ENCODE data around the gene PARVA.

Gene PARVA

GRCh38 chr11:12529793-12530192 lies 152.4 kb downstream of the PARVA start:
- H3K9ac ChIP-seq (ENCODE audit: low read length in 5 of 5): peak overlapping the region in 1 of 5 donors; percentile 13
- H3K27ac ChIP-seq (ENCODE audit: low read depth, low read length): peak overlapping the region; percentile 70
- H3K36me3 ChIP-seq (ENCODE audit: control insufficient read depth in 5 of 5, insufficient read depth in 5 of 5, low read length in 5 of 5): peaks cover 0 to 37% (median 32%) of the 10 kb centered on the region in 5 donors
- no peaks in the 10 kb centered on the region for H3K27me3 ChIP-seq (ENCODE audit: control insufficient read depth in 5 of 5, insufficient read depth in 4 of 5, low read length in 5 of 5)
- no peaks in the 10 kb centered on the region for H3K9me3 ChIP-seq (ENCODE audit: control insufficient read depth in 5 of 5, low read length in 5 of 5)
- no peak overlapping the region for H3K4me3 ChIP-seq (ENCODE audit: low read depth in 1 of 5, low read length in 5 of 5)
- peaks cover 2 to 32% (median 17%) of the 10 kb centered on the region in 5 donors for H3K4me1 ChIP-seq (ENCODE audit: control insufficient read depth in 5 of 5, insufficient read depth in 5 of 5, low read length in 5 of 5)

DNA sequence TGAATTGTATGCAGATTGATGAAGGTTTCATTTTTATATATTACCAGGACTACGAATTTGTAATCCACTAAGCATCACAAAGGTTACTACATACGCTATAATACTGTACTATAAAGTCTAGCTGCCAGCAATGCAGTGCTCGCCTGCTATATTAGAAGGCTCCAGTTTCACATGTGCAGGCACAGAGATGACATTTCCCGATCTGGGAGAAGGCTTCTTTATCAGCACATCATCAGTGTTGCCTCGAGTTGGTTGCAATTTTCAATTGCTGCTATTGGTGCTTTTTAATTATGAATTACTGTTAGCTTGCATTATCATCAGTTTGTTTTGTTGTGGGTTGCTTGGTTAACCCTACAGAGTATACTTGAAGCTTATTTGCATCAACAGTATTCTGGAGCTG lies 153.6 kb downstream of the PARVA start:
- Histone ChIP-seq H3K4me1 (ENCODE audit: control insufficient read depth in 5 of 5, insufficient read depth in 5 of 5, low read length in 5 of 5) (peaks cover 2 to 24% (median 14%) of the 10 kb centered on the region in 5 donors), H3K36me3 (ENCODE audit: control insufficient read depth in 5 of 5, insufficient read depth in 5 of 5, low read length in 5 of 5) (peaks cover 0 to 37% (median 32%) of the 10 kb centered on the region in 5 donors), H3K9me3 (ENCODE audit: control insufficient read depth in 5 of 5, low read length in 5 of 5) (no peaks in the 10 kb centered on the region)

GRCh38 chr11:12531681-12532080 lies 154.3 kb downstream of the PARVA start:
- Histone ChIP-seq H3K9me3 (ENCODE audit: control insufficient read depth in 5 of 5, low read length in 5 of 5) (no peaks in the 10 kb centered on the region), H3K27me3 (ENCODE audit: control insufficient read depth in 5 of 5, insufficient read depth in 4 of 5, low read length in 5 of 5) (no peaks in the 10 kb centered on the region), H3K36me3 (ENCODE audit: control insufficient read depth in 5 of 5, insufficient read depth in 5 of 5, low read length in 5 of 5) (peaks cover 0 to 37% (median 32%) of the 10 kb centered on the region in 5 donors), H3K4me3 (ENCODE audit: low read depth in 1 of 5, low read length in 5 of 5) (no peak overlapping the region), H3K4me1 (ENCODE audit: control insufficient read depth in 5 of 5, insufficient read depth in 5 of 5, low read length in 5 of 5) (peaks cover 2 to 22% (median 12%) of the 10 kb centered on the region in 5 donors), H3K27ac (ENCODE audit: low read depth, low read length) (no peak overlapping the region), H3K9ac (ENCODE audit: low read length in 5 of 5) (no peak overlapping the region)

More for the DNA sequence above, 153.6 kb downstream of the PARVA start:
- H3K9ac ChIP-seq (ENCODE audit: low read length in 5 of 5): no peak overlapping the region
- H3K27ac ChIP-seq (ENCODE audit: low read depth, low read length): no peak overlapping the region
- H3K27me3 ChIP-seq (ENCODE audit: control insufficient read depth in 5 of 5, insufficient read depth in 4 of 5, low read length in 5 of 5): no peaks in the 10 kb centered on the region
- H3K4me3 ChIP-seq (ENCODE audit: low read depth in 1 of 5, low read length in 5 of 5): no peak overlapping the region

DNA sequence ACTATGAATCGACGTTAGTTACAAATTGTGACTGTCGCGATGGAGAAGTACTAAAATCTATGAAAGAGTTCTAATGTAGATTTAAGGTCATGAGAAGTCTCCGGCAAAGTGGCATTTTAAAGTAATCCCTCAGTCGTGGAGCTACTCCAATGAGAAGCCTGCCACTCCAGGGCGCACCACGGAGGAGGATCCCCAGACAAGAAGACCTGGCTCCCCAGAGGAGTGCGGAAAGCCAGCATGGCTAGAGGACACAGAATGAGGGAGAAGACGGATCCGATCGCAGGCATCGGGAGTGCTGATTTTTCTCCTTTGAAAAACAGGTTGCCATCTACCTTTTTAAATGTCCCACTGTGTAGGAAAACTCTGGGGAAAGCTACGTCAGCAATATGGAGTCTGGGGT lies 155.2 kb downstream of the PARVA start:
- peaks cover 0 to 18% (median 7%) of the 10 kb centered on the region in 5 donors for H3K4me1 ChIP-seq (ENCODE audit: control insufficient read depth in 5 of 5, insufficient read depth in 5 of 5, low read length in 5 of 5)
- no peaks in the 10 kb centered on the region for H3K9me3 ChIP-seq (ENCODE audit: control insufficient read depth in 5 of 5, low read length in 5 of 5)
- no peak overlapping the region for H3K9ac ChIP-seq (ENCODE audit: low read length in 5 of 5)
- no peak overlapping the region for H3K4me3 ChIP-seq (ENCODE audit: low read depth in 1 of 5, low read length in 5 of 5)
- H3K27me3 ChIP-seq (ENCODE audit: control insufficient read depth in 5 of 5, insufficient read depth in 4 of 5, low read length in 5 of 5): no peaks in the 10 kb centered on the region
- peaks cover 0 to 32% (median 25%) of the 10 kb centered on the region in 5 donors for H3K36me3 ChIP-seq (ENCODE audit: control insufficient read depth in 5 of 5, insufficient read depth in 5 of 5, low read length in 5 of 5)
- no peak overlapping the region for H3K27ac ChIP-seq (ENCODE audit: low read depth, low read length)

DNA sequence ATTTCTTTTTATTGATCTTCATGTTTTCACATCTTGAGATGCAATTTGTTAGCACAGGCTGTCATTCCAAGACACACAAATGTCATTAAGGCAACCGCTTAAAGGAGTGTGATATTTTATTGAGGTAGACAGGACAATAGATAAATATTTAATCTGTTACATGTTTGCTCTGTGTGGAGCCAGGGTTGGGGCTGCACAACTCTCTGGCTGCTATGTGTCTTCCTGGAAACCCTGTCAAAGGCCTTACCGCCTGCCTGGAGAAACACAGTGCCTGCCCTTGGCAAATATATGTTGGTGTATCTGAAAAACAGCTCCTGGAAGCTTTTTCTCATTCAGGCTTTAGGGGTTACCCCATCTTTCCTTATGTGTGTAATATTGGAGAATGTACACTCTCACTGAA lies 157.2 kb downstream of the PARVA start:
- H3K27me3 ChIP-seq (ENCODE audit: control insufficient read depth in 5 of 5, insufficient read depth in 4 of 5, low read length in 5 of 5): no peaks in the 10 kb centered on the region
- no peak overlapping the region for H3K9ac ChIP-seq (ENCODE audit: low read length in 5 of 5)
- no peak overlapping the region for H3K4me3 ChIP-seq (ENCODE audit: low read depth in 1 of 5, low read length in 5 of 5)
- peaks cover 2 to 26% (median 18%) of the 10 kb centered on the region in 5 donors for H3K4me1 ChIP-seq (ENCODE audit: control insufficient read depth in 5 of 5, insufficient read depth in 5 of 5, low read length in 5 of 5)
- no peak overlapping the region for H3K27ac ChIP-seq (ENCODE audit: low read depth, low read length)
- peaks cover 0 to 12% (median 7%) of the 10 kb centered on the region in 5 donors for H3K36me3 ChIP-seq (ENCODE audit: control insufficient read depth in 5 of 5, insufficient read depth in 5 of 5, low read length in 5 of 5)
- no peaks in the 10 kb centered on the region for H3K9me3 ChIP-seq (ENCODE audit: control insufficient read depth in 5 of 5, low read length in 5 of 5)

GRCh38 chr11:12535321-12535720 lies 157.9 kb downstream of the PARVA start:
- no peak overlapping the region for H3K9ac ChIP-seq (ENCODE audit: low read length in 5 of 5)
- no peaks in the 10 kb centered on the region for H3K27me3 ChIP-seq (ENCODE audit: control insufficient read depth in 5 of 5, insufficient read depth in 4 of 5, low read length in 5 of 5)
- no peak overlapping the region for H3K27ac ChIP-seq (ENCODE audit: low read depth, low read length)
- H3K9me3 ChIP-seq (ENCODE audit: control insufficient read depth in 5 of 5, low read length in 5 of 5): no peaks in the 10 kb centered on the region
- no peak overlapping the region for H3K4me3 ChIP-seq (ENCODE audit: low read depth in 1 of 5, low read length in 5 of 5)
- peaks cover 0 to 12% (median 7%) of the 10 kb centered on the region in 5 donors for H3K36me3 ChIP-seq (ENCODE audit: control insufficient read depth in 5 of 5, insufficient read depth in 5 of 5, low read length in 5 of 5)
- peaks cover 2 to 30% (median 26%) of the 10 kb centered on the region in 5 donors for H3K4me1 ChIP-seq (ENCODE audit: control insufficient read depth in 5 of 5, insufficient read depth in 5 of 5, low read length in 5 of 5)

- Histone ChIP-seq H3K4me1 (ENCODE audit: control insufficient read depth in 5 of 5, insufficient read depth in 5 of 5, low read length in 5 of 5) (peaks cover 7 to 42% (median 38%) of the 10 kb centered on the region in 5 donors), H3K4me3 (ENCODE audit: low read depth in 1 of 5, low read length in 5 of 5) (no peak overlapping the region), H3K27ac (ENCODE audit: low read depth, low read length) (no peak overlapping the region), H3K9me3 (ENCODE audit: control insufficient read depth in 5 of 5, low read length in 5 of 5) (no peaks in the 10 kb centered on the region), H3K36me3 (ENCODE audit: control insufficient read depth in 5 of 5, insufficient read depth in 5 of 5, low read length in 5 of 5) (peaks cover 0 to 8% (median 7%) of the 10 kb centered on the region in 5 donors), H3K27me3 (ENCODE audit: control insufficient read depth in 5 of 5, insufficient read depth in 4 of 5, low read length in 5 of 5) (no peaks in the 10 kb centered on the region), H3K9ac (ENCODE audit: low read length in 5 of 5) (no peak overlapping the region)
Measured at GRCh38 chr11:12536566-12536965, 159.2 kb downstream of the PARVA start.

DNA sequence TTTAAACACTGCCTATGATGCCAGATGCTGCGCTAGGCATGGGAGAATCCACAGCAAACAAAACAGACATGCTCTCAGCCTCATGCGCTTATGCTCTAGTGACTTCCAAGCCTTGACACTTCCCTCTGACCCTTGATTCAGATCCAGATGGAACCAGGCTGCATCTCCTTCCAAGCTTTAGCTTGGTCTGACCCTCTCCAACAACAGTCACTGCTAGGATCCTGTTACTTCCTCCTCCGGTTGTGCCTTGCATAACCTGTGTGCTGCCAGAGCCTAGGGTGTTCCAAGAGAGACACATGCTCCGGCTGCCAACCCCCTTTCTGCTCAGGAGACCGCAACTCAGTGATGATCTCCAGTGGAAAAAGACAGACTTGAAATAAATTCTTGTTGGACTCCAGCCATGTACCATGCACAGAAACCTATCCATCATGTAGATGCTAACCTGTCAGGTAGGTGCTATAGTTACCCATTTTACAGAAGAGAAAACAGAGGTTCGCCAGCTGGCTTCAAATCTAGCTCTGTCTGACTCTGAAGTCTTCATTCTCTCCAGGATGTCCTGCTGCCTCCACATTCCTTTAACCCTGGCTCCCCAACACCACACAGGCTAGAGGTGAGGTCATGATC lies 160.5 kb downstream of the PARVA start:
- Histone ChIP-seq H3K9me3 (ENCODE audit: control insufficient read depth in 5 of 5, low read length in 5 of 5) (no peaks in the 10 kb centered on the region), H3K9ac (ENCODE audit: low read length in 5 of 5) (no peak overlapping the region), H3K27ac (ENCODE audit: low read depth, low read length) (peak overlapping the region; percentile 78)

GRCh38 chr11:12538889-12539421 lies 161.6 kb downstream of the PARVA start:
- H3K27me3 ChIP-seq (ENCODE audit: control insufficient read depth in 5 of 5, insufficient read depth in 4 of 5, low read length in 5 of 5): no peaks in the 10 kb centered on the region
- H3K9ac ChIP-seq (ENCODE audit: low read length in 5 of 5): peak overlapping the region in 4 of 5 donors; percentile 9 to 48 (median 20)
- no peak overlapping the region for H3K4me3 ChIP-seq (ENCODE audit: low read depth in 1 of 5, low read length in 5 of 5)
- peaks cover 7 to 53% (median 42%) of the 10 kb centered on the region in 5 donors for H3K4me1 ChIP-seq (ENCODE audit: control insufficient read depth in 5 of 5, insufficient read depth in 5 of 5, low read length in 5 of 5)
- no peaks in the 10 kb centered on the region for H3K36me3 ChIP-seq (ENCODE audit: control insufficient read depth in 5 of 5, insufficient read depth in 5 of 5, low read length in 5 of 5)
- H3K9me3 ChIP-seq (ENCODE audit: control insufficient read depth in 5 of 5, low read length in 5 of 5): no peaks in the 10 kb centered on the region
- peak overlapping the region; percentile 78 for H3K27ac ChIP-seq (ENCODE audit: low read depth, low read length)

More for the DNA sequence above, 160.5 kb downstream of the PARVA start:
- peaks cover 0 to 3% (median under 1%) of the 10 kb centered on the region in 5 donors for H3K36me3 ChIP-seq (ENCODE audit: control insufficient read depth in 5 of 5, insufficient read depth in 5 of 5, low read length in 5 of 5)
- no peak overlapping the region for H3K4me3 ChIP-seq (ENCODE audit: low read depth in 1 of 5, low read length in 5 of 5)
- peaks cover 7 to 53% (median 42%) of the 10 kb centered on the region in 5 donors for H3K4me1 ChIP-seq (ENCODE audit: control insufficient read depth in 5 of 5, insufficient read depth in 5 of 5, low read length in 5 of 5)
- no peaks in the 10 kb centered on the region for H3K27me3 ChIP-seq (ENCODE audit: control insufficient read depth in 5 of 5, insufficient read depth in 4 of 5, low read length in 5 of 5)

DNA sequence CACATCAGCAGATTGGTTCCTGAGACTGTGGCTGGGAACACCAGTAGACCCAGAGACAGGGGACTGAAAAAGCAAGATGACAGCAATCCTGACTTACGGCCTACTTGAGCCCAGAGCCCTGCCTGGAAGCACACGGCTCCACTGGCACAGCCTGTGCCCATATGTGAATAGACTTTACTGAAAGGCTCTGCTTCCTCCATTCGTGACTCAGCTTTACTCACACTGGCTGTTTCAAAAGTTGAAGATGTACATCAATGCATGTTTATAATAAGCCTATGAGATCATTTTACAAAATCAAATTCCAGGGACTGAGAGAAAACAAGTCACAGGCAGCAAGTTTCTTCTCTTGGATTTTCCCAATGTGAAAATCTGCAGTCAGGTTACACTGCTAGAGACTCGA lies 162.2 kb downstream of the PARVA start:
- Histone ChIP-seq H3K9me3 (ENCODE audit: control insufficient read depth in 5 of 5, low read length in 5 of 5) (no peaks in the 10 kb centered on the region), H3K4me3 (ENCODE audit: low read depth in 1 of 5, low read length in 5 of 5) (no peak overlapping the region), H3K4me1 (ENCODE audit: control insufficient read depth in 5 of 5, insufficient read depth in 5 of 5, low read length in 5 of 5) (peaks cover 7 to 53% (median 42%) of the 10 kb centered on the region in 5 donors), H3K27ac (ENCODE audit: low read depth, low read length) (peak overlapping the region; percentile 78), H3K9ac (ENCODE audit: low read length in 5 of 5) (peak overlapping the region in 3 of 5 donors; percentile 12 to 48 (median 28)), H3K36me3 (ENCODE audit: control insufficient read depth in 5 of 5, insufficient read depth in 5 of 5, low read length in 5 of 5) (no peaks in the 10 kb centered on the region), H3K27me3 (ENCODE audit: control insufficient read depth in 5 of 5, insufficient read depth in 4 of 5, low read length in 5 of 5) (no peaks in the 10 kb centered on the region)

All from subcutaneous abdominal adipose tissue (tissue), 5 donors.